BE2C (cell line): ENCODE measurements around the gene MKKS.

Experiments
- DNase-seq: peaks from one replicate; pipeline ENCODE4 v3.0.0-alpha.2; 2020
- H3K27me3 ChIP-seq: fragments of 250-450 bp; sonication (Bioruptor Pico); 2 replicates; pipeline ENCODE4 v1.5.1; 2020; ENCODE audit warnings: mild to moderate bottlenecking
- H3K36me3 ChIP-seq: fragments of 250-450 bp; sonication (Bioruptor Pico); 2 replicates; pipeline ENCODE4 v1.5.1; 2020; ENCODE audit warnings: mild to moderate bottlenecking
- H3K4me1 ChIP-seq: fragments of 250-450 bp; sonication (Bioruptor Pico); 2 replicates; pipeline ENCODE4 v1.5.1; 2020
- H3K4me3 ChIP-seq: 2 replicates; pipeline ENCODE4 v1.5.1; 2011; ENCODE audit warnings: low read depth, low read length
- H3K9me3 ChIP-seq: fragments of 250-450 bp; sonication (Bioruptor Pico); 2 replicates; pipeline ENCODE4 v1.5.1; 2020
- TF ChIP-seq, protein P1 (sequence below): IDR thresholded peaks from 2 replicates; pipeline ENCODE4 v1.5.1; 2012; ENCODE audit warnings: mild to moderate bottlenecking, low read depth, low read length

The MKKS gene

DNA sequence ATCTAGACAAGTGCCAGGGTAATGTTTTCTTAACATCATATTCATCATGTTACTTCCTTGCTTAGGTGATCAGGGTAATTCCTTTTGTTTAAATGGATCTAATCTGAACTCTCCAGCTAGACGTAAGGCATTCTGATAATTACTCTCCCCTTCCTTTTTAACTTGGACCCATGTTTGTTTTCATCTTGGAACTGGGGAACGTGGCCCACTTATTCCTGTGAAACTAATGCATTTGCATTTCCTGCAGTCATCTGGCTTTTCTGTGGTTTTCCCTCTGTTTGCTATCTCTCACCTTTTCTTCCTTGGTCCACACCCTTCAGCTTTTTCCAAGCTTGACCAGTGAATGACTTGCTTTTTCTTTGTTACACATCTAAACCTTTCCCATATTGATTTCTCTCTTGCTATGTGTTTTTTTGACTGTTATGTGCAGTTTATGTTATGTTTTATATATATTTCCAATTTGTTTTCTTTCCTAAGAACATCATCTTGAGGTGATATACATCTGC is 34.4 kb upstream of the MKKS start:
- TF ChIP-seq, protein P1, sequence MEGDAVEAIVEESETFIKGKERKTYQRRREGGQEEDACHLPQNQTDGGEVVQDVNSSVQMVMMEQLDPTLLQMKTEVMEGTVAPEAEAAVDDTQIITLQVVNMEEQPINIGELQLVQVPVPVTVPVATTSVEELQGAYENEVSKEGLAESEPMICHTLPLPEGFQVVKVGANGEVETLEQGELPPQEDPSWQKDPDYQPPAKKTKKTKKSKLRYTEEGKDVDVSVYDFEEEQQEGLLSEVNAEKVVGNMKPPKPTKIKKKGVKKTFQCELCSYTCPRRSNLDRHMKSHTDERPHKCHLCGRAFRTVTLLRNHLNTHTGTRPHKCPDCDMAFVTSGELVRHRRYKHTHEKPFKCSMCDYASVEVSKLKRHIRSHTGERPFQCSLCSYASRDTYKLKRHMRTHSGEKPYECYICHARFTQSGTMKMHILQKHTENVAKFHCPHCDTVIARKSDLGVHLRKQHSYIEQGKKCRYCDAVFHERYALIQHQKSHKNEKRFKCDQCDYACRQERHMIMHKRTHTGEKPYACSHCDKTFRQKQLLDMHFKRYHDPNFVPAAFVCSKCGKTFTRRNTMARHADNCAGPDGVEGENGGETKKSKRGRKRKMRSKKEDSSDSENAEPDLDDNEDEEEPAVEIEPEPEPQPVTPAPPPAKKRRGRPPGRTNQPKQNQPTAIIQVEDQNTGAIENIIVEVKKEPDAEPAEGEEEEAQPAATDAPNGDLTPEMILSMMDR: no peak
- H3K4me1 ChIP-seq: peaks cover 3% of the 10 kb centered on the region; the same call in 1 of the 2 replicates
- no peak overlapping the region for H3K4me3 ChIP-seq
- no peak for DNase-seq
- H3K27me3 ChIP-seq: no peaks in the 10 kb centered on the region
- no peaks in the 10 kb centered on the region for H3K36me3 ChIP-seq
- H3K9me3 ChIP-seq: no peaks in the 10 kb centered on the region

DNA sequence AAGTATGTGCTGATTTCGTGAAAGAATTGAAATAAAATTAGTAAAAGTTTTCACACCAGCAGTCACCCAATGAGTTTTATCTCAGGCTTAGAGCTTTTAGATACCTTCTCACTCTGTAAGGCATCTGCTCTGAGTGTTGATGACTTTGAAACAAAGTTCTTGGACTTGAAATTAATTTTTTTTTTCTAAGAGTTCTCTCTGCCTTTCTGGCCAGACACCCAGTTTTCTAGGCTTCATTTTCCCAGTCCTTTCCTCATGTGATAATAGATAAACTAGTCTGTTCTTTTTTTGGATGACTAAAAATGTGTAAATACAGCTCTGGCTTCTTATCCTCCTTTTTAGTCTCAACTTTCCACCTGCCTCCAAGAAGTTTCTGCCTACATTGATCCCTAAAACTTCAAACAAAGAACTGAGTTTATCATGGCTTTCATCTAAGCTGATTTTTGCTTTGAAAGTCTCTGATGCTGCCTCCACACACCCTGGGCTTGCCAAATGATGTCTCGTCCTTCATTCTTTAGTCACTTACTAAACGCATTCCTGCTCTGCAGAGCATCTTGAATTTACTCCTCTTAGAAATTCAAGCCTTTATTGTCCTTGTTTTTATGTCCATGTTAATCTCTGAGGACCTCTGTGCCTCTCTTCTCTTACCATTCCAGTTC is 33.8 kb upstream of the MKKS start:
- Histone ChIP-seq H3K27me3 (no peaks in the 10 kb centered on the region), H3K9me3 (no peaks in the 10 kb centered on the region), H3K4me1 (peaks cover 3% of the 10 kb centered on the region; the same call in 1 of the 2 replicates), H3K4me3 (no peak overlapping the region), H3K36me3 (no peaks in the 10 kb centered on the region)
- no peak for DNase-seq
- TF ChIP-seq, protein P1: no peak

DNA sequence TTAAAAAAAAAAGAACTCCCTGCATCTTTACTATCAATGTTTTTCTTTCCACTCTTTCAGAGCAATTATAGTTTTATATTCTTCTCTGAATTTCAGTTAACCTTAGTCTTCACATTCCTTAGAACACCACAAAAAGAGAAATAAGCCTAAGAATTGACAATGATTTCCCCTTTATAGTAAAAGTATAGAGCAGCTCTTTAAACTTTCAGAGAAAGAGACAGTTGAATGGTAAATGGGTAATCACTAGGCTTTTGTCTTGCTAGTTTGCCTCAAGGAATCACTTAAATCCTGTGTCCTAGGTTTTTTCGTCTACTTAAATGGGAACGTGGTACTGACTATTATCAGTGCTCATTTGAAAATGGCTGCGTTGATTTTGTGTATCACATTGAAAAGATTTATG is 32.8 kb upstream of the MKKS start:
- H3K4me3 ChIP-seq: no peak overlapping the region
- no peaks in the 10 kb centered on the region for H3K36me3 ChIP-seq
- no peak for DNase-seq
- no peaks in the 10 kb centered on the region for H3K9me3 ChIP-seq
- no peaks in the 10 kb centered on the region for H3K27me3 ChIP-seq
- TF ChIP-seq, protein P1: no peak
- peaks cover 3% of the 10 kb centered on the region; the same call in 1 of the 2 replicates for H3K4me1 ChIP-seq

DNA sequence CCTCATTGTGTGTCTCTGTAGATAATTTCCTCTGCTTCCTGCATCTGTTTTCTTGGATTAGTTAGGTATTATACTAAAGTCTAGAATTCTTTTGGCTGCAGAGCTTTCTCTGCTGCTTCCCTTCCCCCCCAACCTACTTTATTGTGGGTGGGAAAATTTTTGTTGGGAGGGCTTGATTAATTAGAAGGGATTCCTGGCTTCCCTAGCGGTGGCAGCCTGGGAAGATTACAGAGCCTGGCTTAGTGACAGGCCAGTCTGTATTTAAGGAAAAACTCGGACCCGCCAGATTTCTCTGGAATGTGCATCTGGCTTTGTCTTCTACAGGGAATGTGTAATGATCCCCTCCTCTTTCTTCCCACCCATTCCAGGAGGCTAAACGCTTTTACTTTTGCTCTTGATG is 32.3 kb upstream of the MKKS start:
- no peaks in the 10 kb centered on the region for H3K9me3 ChIP-seq
- TF ChIP-seq, protein P1: no peak
- DNase-seq: no peak
- H3K36me3 ChIP-seq: no peaks in the 10 kb centered on the region
- peaks cover 3% of the 10 kb centered on the region; the same call in 1 of the 2 replicates for H3K4me1 ChIP-seq
- no peak overlapping the region for H3K4me3 ChIP-seq
- no peaks in the 10 kb centered on the region for H3K27me3 ChIP-seq

DNA sequence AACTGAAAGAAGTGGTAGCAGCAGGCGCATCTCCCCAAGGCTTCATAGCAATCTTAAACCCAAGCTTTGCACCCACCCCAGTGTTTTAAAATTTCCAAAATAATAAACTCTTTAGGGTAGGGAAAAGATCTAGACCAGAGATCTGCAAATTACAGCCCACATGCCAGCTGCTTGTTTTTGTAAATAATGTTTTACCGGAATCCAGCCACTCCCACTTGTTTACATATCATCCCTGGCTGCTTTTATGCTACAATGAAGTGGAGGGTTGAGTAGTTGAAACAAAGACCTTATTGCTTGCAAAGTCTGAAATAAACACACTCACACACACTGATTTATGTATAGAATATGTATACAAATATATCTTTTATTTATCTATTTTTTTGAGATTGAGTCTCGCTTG is 31.1 kb upstream of the MKKS start:
- TF ChIP-seq, protein P1: no peak
- no peaks in the 10 kb centered on the region for H3K27me3 ChIP-seq
- H3K36me3 ChIP-seq: no peaks in the 10 kb centered on the region
- peaks cover 3% of the 10 kb centered on the region; the same call in 1 of the 2 replicates for H3K4me1 ChIP-seq
- H3K4me3 ChIP-seq: no peak overlapping the region
- no peaks in the 10 kb centered on the region for H3K9me3 ChIP-seq
- DNase-seq: no peak

DNA sequence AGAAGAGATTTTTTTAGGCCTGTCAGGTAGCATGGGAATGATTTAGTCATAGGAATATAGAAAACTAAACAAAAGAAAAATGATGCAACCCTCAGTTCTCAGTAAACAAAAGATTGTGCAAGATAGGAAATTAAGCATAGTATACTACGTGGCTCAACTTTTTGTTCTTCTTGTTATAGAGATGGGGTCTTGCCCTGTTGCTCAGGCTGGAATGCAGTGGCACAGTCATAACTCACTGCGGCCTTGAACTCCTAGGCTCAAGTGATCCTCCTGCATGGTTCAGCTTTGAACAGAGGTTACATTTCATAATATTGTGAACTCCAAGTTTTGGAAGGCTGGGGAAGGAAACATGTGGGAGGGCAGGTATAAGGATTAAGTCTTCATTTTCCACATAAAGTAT is 29.6 kb upstream of the MKKS start:
- Histone ChIP-seq H3K27me3 (no peaks in the 10 kb centered on the region), H3K36me3 (no peaks in the 10 kb centered on the region), H3K4me3 (no peak overlapping the region), H3K9me3 (no peaks in the 10 kb centered on the region), H3K4me1 (no peaks in the 10 kb centered on the region)
- DNase-seq: no peak
- TF ChIP-seq, protein P1: no peak
